Esophagus muscularis mucosa (tissue), 4 donors: Measurements from ENCODE around the gene CLTRN.
"Not testable (repeated sequence)": the region's sequence is repeated elsewhere in the genome, so short reads cannot be mapped to it uniquely, and the experiment has no call there.

Source experiments
- EP300 ChIP-seq: sonication (generic); formaldehyde crosslinking; IDR thresholded peaks from one replicate; pipeline ENCODE4 v1.6.1; 2017; ENCODE audit warnings: antibody characterized with exemption
- POLR2A ChIP-seq: fragments of 450-650 bp; IDR thresholded peaks from one replicate; pipeline ENCODE4 v1.6.1; 2017; ENCODE audit warnings: antibody characterized with exemption, moderate library complexity, mild to moderate bottlenecking, low read depth
- POLR2AphosphoS5 ChIP-seq, 2 donors: sonication (generic); formaldehyde crosslinking; IDR thresholded peaks; one replicate each; pipeline ENCODE4 v1.6.1; 2017; ENCODE audit warnings: antibody characterized with exemption in 2 of 2
- TF ChIP-seq, protein P1 (sequence below), 3 experiments: fragments of 200-600 bp in 2 of 3; fragments of 450-650 bp in 1 of 3; sonication (generic) in 2 of 3; IDR thresholded peaks; one replicate each; pipeline ENCODE4 v1.5.1; 2017 to 2019; ENCODE audit warnings: antibody characterized with exemption in 3 of 3, mild to moderate bottlenecking in 2 of 3, moderate library complexity in 1 of 3

- TF ChIP-seq POLR2A; POLR2AphosphoS5 (IDR thresholded peaks at IDR 0.05); EP300: not testable (repeated sequence)
- TF ChIP-seq, protein P1, sequence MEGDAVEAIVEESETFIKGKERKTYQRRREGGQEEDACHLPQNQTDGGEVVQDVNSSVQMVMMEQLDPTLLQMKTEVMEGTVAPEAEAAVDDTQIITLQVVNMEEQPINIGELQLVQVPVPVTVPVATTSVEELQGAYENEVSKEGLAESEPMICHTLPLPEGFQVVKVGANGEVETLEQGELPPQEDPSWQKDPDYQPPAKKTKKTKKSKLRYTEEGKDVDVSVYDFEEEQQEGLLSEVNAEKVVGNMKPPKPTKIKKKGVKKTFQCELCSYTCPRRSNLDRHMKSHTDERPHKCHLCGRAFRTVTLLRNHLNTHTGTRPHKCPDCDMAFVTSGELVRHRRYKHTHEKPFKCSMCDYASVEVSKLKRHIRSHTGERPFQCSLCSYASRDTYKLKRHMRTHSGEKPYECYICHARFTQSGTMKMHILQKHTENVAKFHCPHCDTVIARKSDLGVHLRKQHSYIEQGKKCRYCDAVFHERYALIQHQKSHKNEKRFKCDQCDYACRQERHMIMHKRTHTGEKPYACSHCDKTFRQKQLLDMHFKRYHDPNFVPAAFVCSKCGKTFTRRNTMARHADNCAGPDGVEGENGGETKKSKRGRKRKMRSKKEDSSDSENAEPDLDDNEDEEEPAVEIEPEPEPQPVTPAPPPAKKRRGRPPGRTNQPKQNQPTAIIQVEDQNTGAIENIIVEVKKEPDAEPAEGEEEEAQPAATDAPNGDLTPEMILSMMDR (IDR thresholded peaks at IDR 0.05), result not testable (repeated sequence)
These were observed 39.7 kb upstream of the CLTRN start for GRCh38 chrX:15704273-15704672.
